MCF 10A (cell line): Measurements from ENCODE around the gene LRRC7. TPM values are rescaled to one million over a fixed set of nuclear protein-coding genes. Genes with fewer than 3 reads are reported as not detected.

Experiments
- BruUV-seq: library from RNA; stranded (reverse); fragments of 400-500 nt; replicated peaks from 2 replicates; lab custom pipeline; 2021; lab: Mats Ljungman, UMichigan
- CTCF ChIA-PET: fragments of 300-600 bp; sonication (Branson Sonifier 250); formaldehyde crosslinking; extraction: SDS; loops from one replicate; lab custom pipeline; 2021; ENCODE audit warnings: antibody characterized with exemption, inconsistent platforms; lab: Yijun Ruan, JAX
- POLR2A ChIA-PET: fragments of 300-600, 350-650 bp; sonication (Branson Sonifier 250); formaldehyde crosslinking; extraction: SDS; loops from one replicate; lab custom pipeline; 2020; ENCODE audit warnings: antibody characterized with exemption, inconsistent platforms; lab: Yijun Ruan, JAX
- DNase-seq: peaks from one replicate; pipeline ENCODE4 v3.0.0-alpha.2; 2018; ENCODE audit not compliant: unreplicated experiment
- H3K27ac Mint-ChIP-seq: one replicate; pipeline ENCODE4 v1.8.0; 2022; ENCODE audit warnings: mild to moderate bottlenecking, low read depth, mixed read lengths; ENCODE audit not compliant: unreplicated experiment
- H3K27me3 Mint-ChIP-seq: one replicate; pipeline ENCODE4 v1.8.0; 2022; ENCODE audit warnings: mixed read lengths; ENCODE audit not compliant: insufficient read depth, unreplicated experiment
- H3K36me3 Mint-ChIP-seq: one replicate; pipeline ENCODE4 v1.8.0; 2022; ENCODE audit warnings: mild to moderate bottlenecking, moderate library complexity, mixed read lengths; ENCODE audit not compliant: insufficient read depth, unreplicated experiment
- H3K4me1 Mint-ChIP-seq: one replicate; pipeline ENCODE4 v1.8.0; 2022; ENCODE audit warnings: mixed read lengths; ENCODE audit not compliant: insufficient read depth, unreplicated experiment
- H3K4me3 Mint-ChIP-seq: one replicate; pipeline ENCODE4 v1.8.0; 2022; ENCODE audit warnings: mild to moderate bottlenecking, moderate library complexity, mixed read lengths; ENCODE audit not compliant: unreplicated experiment
- H3K9me3 Mint-ChIP-seq: one replicate; pipeline ENCODE4 v1.8.0; 2022; ENCODE audit warnings: mixed read lengths; ENCODE audit not compliant: unreplicated experiment
- CTCF ChIP-seq: fragments of 200-600 bp; IDR thresholded peaks from one replicate; pipeline ENCODE4 v1.8.0; 2022; ENCODE audit warnings: antibody characterized with exemption, mild to moderate bottlenecking; ENCODE audit not compliant: unreplicated experiment
- intact Hi-C: fragments of 100-400 bp; cut with micrococcal nuclease; formaldehyde crosslinking; loops from 2 replicates; pipeline ENCODE4 v1.14.1; 2022
- total RNA-seq: library from RNA; stranded (reverse); gene quantifications from 2 replicates; pipeline ENCODE4 v1.2.3, GENCODE V29; 2022

The LRRC7 gene
- total RNA-seq, 1 experiment from 2014 or later = not detected

GRCh38 chr1:70033936-70034335 is 466.2 kb downstream of the LRRC7 start:
- intact Hi-C loops = loop anchor here (1.0 kb wide), 2 partner anchors 99 to 476 kb away; no protein-coding TSS in a partner anchor
- CTCF ChIA-PET = interaction anchor here (0.7 kb wide), 2 partner anchors 71 to 94 kb away, joined by 3 to 5 read pairs; no protein-coding TSS in a partner anchor

GRCh38 chr1:70034403-70034802 is 466.7 kb downstream of the LRRC7 start:
- H3K9me3 Mint-ChIP-seq = no peaks in the 10 kb centered on the region
- no TSS peak for BruUV-seq
- peak; percentile 40 for TF ChIP-seq CTCF
- H3K27ac Mint-ChIP-seq = no peak overlapping the region
- POLR2A ChIA-PET = no interaction called here
- CTCF ChIA-PET = interaction anchor here (0.6 to 0.7 kb wide), 4 partner anchors 51 to 846 kb away, joined by 3 to 5 read pairs (median 4); no protein-coding TSS in a partner anchor
- H3K4me3 Mint-ChIP-seq = no peak overlapping the region
- H3K27me3 Mint-ChIP-seq = peaks cover 67% of the 10 kb centered on the region
- intact Hi-C loops = loop anchor here (1.0 kb wide), 2 partner anchors 99 to 476 kb away; no protein-coding TSS in a partner anchor
- H3K4me1 Mint-ChIP-seq = peaks cover 8% of the 10 kb centered on the region
- DNase-seq = peak; percentile 52
- H3K36me3 Mint-ChIP-seq = no peaks in the 10 kb centered on the region

More at GRCh38 chr1:70033936-70034335, 466.2 kb downstream of the LRRC7 start:
- DNase-seq = no peak
- no peak overlapping the region for H3K4me3 Mint-ChIP-seq
- no TSS peak for BruUV-seq
- no peaks in the 10 kb centered on the region for H3K9me3 Mint-ChIP-seq
- POLR2A ChIA-PET = no interaction called here
- peaks cover 8% of the 10 kb centered on the region for H3K4me1 Mint-ChIP-seq
- H3K36me3 Mint-ChIP-seq = no peaks in the 10 kb centered on the region
- no peak overlapping the region for H3K27ac Mint-ChIP-seq
- no peak for TF ChIP-seq CTCF
- H3K27me3 Mint-ChIP-seq = peaks cover 72% of the 10 kb centered on the region

- ChIA-PET POLR2A (no interaction called here), CTCF (no interaction called here)
- H3K36me3 Mint-ChIP-seq = no peaks in the 10 kb centered on the region
- BruUV-seq = no TSS peak
- H3K4me1 Mint-ChIP-seq = peaks cover 8% of the 10 kb centered on the region
- peak; percentile 76 for DNase-seq
- TF ChIP-seq CTCF = no peak
- intact Hi-C loops = loop anchor here (5.0 kb wide), 1 partner anchor 449 kb away; no protein-coding TSS in a partner anchor
- H3K4me3 Mint-ChIP-seq = no peak overlapping the region
- H3K27ac Mint-ChIP-seq = no peak overlapping the region
- peaks cover 36% of the 10 kb centered on the region for H3K27me3 Mint-ChIP-seq
- no peaks in the 10 kb centered on the region for H3K9me3 Mint-ChIP-seq
These were observed 470.3 kb downstream of the LRRC7 start for GRCh38 chr1:70038025-70038424.

GRCh38 chr1:70039485-70039884 is 471.8 kb downstream of the LRRC7 start:
- BruUV-seq = no TSS peak
- POLR2A ChIA-PET = interaction anchor here (0.6 kb wide), 1 partner anchor 1295 kb away, joined by 3 read pairs; no protein-coding TSS in a partner anchor
- no peak overlapping the region for H3K27ac Mint-ChIP-seq
- H3K36me3 Mint-ChIP-seq = no peaks in the 10 kb centered on the region
- no peak for DNase-seq
- intact Hi-C loops = loop anchor here (5.0 kb wide), 1 partner anchor 448 kb away; no protein-coding TSS in a partner anchor
- H3K4me3 Mint-ChIP-seq = no peak overlapping the region
- CTCF ChIA-PET = interaction anchor here (0.5 to 0.9 kb wide), 3 partner anchors 9 to 839 kb away, joined by 3 read pairs; no protein-coding TSS in a partner anchor
- H3K27me3 Mint-ChIP-seq = peaks cover 25% of the 10 kb centered on the region
- H3K4me1 Mint-ChIP-seq = peaks cover 14% of the 10 kb centered on the region
- no peak for TF ChIP-seq CTCF
- H3K9me3 Mint-ChIP-seq = no peaks in the 10 kb centered on the region
